Hepatic stellate cell (primary cell): ENCODE results near the gene SRRT.
A peak's percentile ranks its signal among the peaks of the same experiment; 100 is the strongest.
"Not testable (repeated sequence)": the region's sequence is repeated elsewhere in the genome, so short reads cannot be mapped to it uniquely, and the experiment has no call there.

Source experiments
- DNase-seq: peaks from one replicate; pipeline ENCODE4 v3.0.0; 2011; ENCODE audit warnings: low spot score

The SRRT gene

DNA sequence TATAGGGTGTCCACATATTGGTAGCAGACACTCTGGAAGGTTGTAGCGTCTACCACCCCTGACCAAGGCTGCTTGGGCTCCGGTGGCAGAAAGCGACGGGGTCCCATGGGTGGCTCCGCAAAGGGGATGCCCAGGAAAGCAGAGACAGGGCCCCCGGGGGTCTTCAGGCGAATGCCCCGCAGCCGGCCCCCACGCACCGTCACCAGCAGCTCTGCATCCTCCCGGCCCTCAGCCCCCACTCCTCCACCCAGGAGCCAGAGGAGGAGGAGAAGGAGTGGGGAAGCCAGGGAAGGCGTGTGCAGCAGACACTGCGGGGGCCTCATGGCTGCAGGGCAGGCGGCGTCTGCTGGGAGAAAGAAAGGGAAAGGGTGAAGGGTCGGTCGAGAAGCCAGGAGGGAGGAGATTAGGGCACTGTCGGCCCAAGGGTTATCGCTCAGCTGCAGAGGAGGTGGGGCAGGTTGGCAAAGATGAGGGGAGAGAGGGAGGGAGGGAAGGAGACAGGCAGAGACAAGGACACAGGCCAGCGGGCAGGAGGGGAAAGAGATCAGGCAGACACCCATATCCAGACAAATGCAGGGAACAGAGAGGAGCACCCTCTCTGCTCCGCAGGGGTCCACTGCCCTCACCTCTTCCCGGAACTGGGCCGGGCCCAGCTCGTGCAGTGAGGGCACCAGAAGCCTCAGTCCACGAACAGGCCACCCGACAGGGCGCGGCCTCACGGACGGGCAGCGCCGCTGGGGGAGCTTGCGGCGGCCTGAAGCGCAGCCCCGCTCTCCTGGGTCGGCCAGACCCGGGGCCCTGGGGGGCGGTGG lies 19.2 kb downstream of the SRRT start:
- no peak for DNase-seq

DNA sequence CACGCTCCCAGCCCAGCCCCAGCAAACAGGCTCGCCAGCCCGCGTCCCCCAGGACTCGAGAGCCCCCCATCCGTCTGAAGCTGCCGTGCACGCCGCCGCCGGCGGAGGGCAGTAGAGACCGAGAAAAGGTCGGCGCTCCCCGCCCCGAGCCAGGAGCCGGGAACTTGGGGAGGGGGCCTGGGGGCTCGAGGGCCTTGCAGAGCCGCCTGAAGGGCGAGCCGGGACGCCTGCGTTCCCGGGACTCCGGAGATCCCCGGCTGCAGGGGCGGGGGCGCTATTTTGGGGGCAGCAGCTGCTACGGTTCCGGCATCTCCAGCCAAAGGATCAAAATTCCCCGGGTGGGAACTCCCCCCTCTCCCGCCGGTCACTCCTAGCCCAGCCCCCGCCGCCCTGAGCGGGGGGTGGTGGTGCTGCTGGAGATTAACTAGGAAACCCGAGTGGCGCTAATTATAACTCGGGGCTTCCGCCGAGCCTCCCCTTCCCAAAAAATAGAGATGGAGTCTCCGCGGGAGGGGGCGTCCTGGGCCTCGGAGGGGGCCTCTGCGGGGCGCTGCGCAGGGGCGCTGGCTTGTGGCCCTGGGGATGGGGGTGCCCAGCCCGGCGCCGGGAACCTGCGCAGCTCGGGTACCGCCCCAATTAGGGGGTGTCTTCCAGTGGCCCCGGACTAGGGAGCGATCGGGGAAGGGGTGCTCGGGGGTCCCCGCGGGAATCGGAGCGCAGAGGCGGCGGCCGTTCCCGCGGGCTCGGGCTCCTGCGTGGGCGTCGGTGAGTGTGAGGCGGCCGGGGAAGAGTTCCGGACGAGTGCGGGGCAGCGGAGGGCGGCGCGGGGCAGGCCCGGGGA lies 20.2 kb downstream of the SRRT start:
- DNase-seq, result peak; percentile 43

- no peak for DNase-seq
These were observed 20.7 kb downstream of the SRRT start, which contains the start of gene ACHE for GRCh38 chr7:100895701-100895955. Gene ACHE, minus strand, starts transcription at chr7:100895888. Its CDS starts 1,656 bp downstream, at chr7:100894232.

DNA sequence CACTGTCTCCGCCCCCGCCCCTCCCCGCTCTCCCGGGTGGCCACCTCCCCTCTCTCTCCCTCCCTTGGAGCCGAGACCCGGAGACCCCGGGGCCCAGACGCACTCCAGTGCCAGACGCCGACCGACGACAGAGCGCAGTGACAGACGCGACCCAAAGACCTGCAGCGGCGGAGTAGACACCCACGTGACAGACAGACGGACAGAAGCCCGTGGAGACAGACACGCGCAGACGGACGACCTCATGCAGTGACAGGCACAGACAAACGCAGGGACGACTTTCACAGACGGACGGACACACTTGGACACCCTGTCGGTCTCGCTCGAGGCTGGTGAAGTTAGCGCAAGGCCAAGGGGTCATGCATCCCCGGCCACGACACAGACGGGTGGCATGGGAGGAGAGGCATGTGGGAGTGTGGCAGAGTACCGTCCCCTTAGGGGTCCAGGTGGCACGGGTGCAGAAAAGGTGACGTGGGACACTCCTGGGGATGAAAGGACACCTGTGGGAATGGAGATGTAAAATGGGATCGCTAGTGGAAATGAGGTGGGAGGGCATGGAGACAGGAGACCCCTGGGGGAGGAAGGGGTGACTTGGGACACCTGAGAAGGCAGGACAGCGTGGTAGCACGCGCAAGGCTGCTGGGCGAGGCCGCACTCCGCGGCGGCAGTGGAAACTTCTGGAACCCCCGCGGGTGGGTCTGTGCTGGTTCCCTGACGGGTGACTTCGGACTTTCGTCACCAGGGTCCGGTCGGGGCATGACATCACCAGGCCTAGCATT lies 21.2 kb downstream of the SRRT start:
- no peak for DNase-seq

GRCh38 chr7:100896732-100897608 lies 22.1 kb downstream of the SRRT start:
- DNase-seq, result peak; percentile 58

DNA sequence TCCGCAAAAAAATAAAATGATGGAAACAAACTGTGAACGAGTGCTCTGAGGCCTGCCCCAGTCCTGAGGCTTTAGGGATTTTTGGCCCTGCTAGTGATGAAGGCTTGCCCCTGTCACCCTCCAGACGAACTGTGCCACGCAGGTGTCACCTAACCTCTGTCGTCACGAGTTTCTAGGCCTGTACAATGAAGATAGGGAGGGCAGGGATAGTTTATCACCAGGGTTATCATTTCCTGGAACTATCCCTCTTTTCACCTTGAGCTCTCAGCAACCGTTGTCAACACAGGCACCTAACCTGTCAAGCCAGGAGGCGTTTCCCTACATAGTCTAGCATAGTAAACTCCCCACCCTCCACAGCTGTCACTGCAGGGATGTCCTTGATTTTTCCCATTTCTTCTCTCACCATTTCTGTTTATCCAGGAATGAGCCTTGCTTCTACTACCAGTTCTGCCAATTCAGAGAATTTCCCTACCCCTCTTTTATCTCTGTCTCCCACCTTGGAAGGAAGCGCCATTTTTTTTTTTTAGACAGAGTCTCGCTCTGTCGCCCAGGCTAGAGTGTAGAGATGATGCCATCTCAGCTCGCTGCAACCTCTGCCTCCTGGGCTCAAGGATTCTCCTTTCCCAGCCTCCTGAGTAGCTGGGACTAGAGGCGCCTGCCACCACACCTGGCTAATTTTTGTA lies 23.0 kb downstream of the SRRT start:
- no peak for DNase-seq

DNA sequence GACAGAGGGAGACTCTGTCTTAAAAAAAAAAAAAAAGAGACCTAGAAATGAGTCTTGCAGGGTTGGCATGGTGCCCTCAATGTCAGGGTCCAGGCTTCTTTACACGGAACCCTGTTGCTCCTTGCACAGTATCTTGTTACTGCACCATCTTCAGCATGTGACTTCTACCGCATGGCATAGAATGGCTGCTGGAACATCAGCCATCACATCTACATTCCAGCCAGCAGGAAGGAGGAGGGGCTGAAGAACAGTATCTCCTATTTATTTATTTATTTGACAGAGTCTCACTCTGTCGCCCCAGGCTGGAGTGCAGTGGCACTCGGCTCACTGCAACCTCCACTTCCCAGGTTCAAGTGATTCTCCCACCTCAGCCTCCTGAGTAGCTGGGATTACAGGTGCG lies 24.5 kb downstream of the SRRT start:
- DNase-seq, result no peak

DNA sequence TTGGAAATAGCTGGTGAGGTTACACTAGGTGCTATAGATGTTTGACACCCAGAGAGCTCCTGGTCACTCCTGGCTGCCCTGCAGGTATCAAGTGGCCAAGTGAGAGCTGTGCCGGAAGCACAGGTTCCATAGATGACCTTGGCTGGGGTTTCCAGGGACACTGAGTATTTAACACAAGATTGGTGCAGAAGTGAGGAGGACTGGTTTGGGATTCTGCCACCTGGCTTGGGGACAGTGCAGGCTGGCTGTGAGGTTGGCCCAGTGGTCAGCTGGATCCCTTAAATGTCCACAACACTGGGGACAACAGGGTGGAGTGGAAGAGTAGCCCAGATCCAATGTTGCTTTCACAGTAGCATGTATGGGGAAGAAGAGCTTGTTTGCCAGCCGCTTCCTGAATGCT lies 26.1 kb downstream of the SRRT start:
- DNase-seq, result no peak

- DNase-seq, result no peak
These were observed 27.0 kb downstream of the SRRT start for GRCh38 chr7:100901921-100902332.

DNA sequence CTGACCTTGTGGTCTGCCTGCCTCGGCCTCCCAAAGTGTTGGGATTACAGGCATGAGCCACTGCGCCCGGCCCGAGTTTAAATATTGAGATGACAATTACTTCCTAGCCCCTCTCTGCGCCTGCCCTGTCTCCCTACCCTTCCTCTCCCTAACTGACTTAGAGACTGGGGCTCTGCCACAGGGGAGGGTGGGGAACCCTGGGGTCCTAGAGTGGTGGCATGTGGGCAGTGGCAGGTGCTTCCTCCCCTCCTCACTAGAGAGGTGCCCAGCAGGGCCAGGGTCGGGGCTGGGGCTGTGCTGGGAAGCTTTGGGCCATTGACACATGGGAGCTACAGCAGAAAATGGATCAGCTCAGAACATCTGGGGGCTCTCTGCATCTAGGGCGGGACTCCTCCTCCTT lies 27.7 kb downstream of the SRRT start:
- no peak for DNase-seq

GRCh38 chr7:100908512-100908911 lies 33.6 kb downstream of the SRRT start:
- no peak for DNase-seq

- not testable (repeated sequence) for DNase-seq
These were observed 35.5 kb downstream of the SRRT start for GRCh38 chr7:100910443-100910842.

DNA sequence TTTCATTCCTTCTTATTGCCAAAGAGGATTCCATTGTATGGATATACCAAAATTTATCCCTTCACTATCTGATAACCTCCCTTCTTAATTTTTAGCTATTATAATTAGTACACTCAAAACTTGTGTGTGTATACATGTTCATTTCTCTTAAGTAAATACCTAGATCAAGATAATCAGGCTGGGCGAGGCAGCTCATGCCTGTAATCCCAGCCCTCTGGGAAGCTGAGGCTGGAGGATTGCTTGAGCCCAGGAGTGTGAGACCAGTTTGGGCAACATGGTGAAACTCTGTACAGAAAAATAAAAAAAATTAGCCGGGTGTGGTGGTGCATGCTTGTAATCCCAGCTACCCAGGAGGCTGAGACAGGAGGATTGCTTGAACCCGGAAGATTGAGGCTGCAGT lies 36.6 kb downstream of the SRRT start:
- DNase-seq, result no peak

- DNase-seq, result no peak
These were observed 39.4 kb downstream of the SRRT start for GRCh38 chr7:100914208-100914878.

- DNase-seq, result no peak
These were observed 40.1 kb downstream of the SRRT start for GRCh38 chr7:100914879-100915447.

DNA sequence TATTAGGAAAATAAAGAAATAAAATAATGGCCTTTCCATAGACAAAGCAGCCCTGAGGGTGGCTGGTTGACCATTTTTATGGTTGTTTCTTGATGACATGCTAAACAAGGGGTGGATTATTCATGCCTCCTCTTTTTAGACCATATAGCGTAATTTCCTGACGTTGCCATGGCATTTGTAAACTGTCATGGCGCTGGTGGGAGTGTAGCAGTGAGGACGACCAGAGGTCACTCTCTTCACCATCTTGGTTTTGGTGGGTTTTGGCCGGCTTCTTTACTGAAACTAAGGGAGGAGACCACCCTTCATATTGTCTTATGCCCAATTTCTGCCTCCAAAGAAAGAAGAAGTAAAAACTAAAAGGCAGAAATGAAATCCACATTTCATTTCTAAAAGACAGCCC lies 44.4 kb downstream of the SRRT start:
- DNase-seq, result not testable (repeated sequence)

DNA sequence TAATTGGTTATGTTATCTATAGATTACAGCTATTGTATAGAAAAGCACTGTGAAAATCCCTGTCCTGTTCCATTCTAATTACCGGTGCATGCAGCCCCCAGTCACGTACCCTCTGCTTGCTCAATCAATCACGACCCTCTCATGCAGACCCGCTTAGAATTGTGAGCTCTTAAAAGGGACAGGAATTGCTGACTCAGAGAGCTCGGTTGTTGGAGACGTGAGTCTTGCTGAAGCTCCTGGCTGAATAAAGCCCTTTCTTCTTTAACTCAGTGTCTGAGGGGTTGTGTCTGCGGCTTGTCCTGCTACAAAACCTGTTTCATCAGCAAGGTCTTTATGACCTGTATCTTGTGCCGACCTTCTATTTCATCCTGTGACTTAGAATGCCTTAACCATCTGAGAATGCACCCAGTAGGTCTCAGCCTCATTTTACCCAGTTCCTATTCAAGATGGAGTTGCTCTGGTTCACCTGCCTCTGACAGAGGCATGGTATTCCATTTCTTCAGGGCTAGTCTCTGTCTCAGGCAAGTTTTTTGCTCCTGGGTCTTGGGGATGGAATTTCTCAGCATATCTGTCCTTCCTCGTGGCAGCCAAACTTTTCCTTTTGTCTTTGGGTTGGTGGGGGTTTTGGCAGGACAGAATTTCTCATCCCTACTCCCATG lies 45.0 kb downstream of the SRRT start:
- DNase-seq, result not testable (repeated sequence)

DNA sequence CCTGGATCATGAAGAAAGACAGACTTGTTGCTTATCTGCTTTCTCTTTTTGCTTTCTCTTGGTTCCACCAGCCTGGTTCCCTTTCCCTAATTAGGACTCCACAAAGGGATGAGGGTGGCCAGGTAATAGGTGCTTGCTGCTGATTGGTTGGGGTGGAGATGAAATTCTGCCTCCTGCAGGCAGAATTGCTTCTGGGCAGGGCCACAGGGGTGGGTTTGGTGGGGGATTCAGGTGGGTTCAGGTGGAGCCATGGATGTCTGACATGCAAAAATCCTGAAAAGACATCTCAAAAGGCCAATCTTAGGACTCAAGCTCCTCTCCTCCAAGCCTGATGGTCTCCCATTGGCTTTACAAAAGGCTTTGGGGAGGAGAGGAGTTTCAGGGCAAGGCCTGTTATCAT lies 46.1 kb downstream of the SRRT start:
- DNase-seq, result no peak

DNA sequence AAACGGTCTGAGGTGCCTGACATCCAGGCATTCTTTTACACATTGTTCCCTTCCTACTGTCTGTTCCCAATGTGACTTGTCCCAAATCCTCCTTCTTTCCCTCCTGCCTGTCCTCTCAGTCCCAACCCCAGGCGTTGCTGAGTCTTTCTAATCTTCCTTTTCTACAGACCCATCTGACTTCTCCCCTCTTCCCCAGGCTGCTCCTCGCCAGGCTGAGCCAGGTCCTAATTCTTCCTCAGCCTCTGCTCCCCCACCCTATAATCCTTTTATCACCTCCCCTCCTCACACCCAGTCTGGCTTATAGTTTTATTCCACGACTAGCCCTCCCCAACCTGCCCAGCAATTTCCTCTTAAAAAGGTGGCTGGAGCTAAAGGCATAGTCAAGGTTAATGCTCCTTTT lies 48.7 kb downstream of the SRRT start:
- DNase-seq, result not testable (repeated sequence)

- no peak for DNase-seq
These were observed 54.9 kb downstream of the SRRT start for GRCh38 chr7:100929808-100930174.
